AG04450 (cell line): ENCODE data around the gene CDYL2. TPM values are rescaled to one million over a fixed set of nuclear protein-coding genes. Genes with fewer than 3 reads are reported as not detected.

ENCODE experiments used
- CTCF ChIA-PET: fragments of 300-600, 350-600 bp; formaldehyde crosslinking; extraction: SDS; loops from one replicate; lab custom pipeline; 2022; ENCODE audit warnings: antibody characterized with exemption, inconsistent platforms; lab: Charles Lee
- POLR2A ChIA-PET: fragments of 350-600 bp; formaldehyde crosslinking; extraction: SDS; loops from one replicate; lab custom pipeline; 2021; ENCODE audit warnings: antibody characterized with exemption, inconsistent platforms; lab: Yijun Ruan, JAX
- DNase-seq: peaks from one replicate; pipeline ENCODE4 v3.0.0-alpha.2; 2011; ENCODE audit warnings: low read depth, low spot score
- H3K27ac ChIP-seq: one replicate; pipeline ENCODE4 v1.5.1; 2012; ENCODE audit warnings: low read depth, low read length, control low read depth
- H3K27me3 ChIP-seq: one replicate; pipeline ENCODE4 v1.6.0; 2012; ENCODE audit warnings: low read length; ENCODE audit not compliant: control insufficient read depth, insufficient read depth
- H3K4me3 ChIP-seq: 2 replicates; pipeline ENCODE4 v1.5.1; 2011; ENCODE audit warnings: mild to moderate bottlenecking, low read depth, low read length, control low read depth
- H3K9me3 ChIP-seq: 2 replicates; pipeline ENCODE4 v1.5.1; 2012; ENCODE audit warnings: low read length; ENCODE audit not compliant: control insufficient read depth, insufficient read depth
- polyA plus RNA-seq: library from polyadenylated mRNA; depleted of rRNA; stranded (reverse); fragments of >200 nt; gene quantifications from 2 replicates; pipeline ENCODE4 v1.2.3, GENCODE V29; 2011
- TF ChIP-seq, protein P1 (sequence below): IDR thresholded peaks from 2 replicates; pipeline ENCODE4 v1.5.1; 2011; ENCODE audit warnings: low read depth, low read length, control low read depth, inconsistent platforms

The CDYL2 gene
- polyA plus RNA-seq, 1 experiment = 2.3 TPM

DNA sequence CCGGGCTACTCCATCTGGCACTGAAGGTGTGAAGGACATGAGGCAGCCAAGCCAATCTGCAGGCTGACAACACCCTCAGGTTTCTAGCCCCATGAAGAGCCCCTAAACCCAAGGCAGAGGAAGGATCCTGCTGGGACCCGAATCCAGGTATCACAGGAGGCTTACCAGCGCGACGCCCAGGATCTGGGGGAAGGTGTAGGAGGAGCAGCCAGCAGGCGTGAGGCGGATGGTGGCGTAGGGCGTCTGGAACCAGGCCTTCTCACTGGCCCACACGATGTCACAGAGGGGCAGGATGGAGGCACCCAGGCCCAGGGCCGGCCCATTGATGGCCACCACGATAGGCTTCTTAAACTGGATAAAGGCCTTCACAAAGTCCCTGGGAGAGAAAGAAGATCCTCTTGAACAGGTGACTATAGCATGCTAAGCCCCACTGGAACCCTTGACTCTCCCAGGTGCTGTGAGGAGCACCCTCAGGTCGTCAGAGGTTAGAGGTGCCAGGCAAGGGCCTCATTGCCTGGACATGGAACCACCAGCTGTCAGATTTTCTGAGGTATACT is 191.9 kb downstream of the CDYL2 start:
- TF ChIP-seq, protein P1, sequence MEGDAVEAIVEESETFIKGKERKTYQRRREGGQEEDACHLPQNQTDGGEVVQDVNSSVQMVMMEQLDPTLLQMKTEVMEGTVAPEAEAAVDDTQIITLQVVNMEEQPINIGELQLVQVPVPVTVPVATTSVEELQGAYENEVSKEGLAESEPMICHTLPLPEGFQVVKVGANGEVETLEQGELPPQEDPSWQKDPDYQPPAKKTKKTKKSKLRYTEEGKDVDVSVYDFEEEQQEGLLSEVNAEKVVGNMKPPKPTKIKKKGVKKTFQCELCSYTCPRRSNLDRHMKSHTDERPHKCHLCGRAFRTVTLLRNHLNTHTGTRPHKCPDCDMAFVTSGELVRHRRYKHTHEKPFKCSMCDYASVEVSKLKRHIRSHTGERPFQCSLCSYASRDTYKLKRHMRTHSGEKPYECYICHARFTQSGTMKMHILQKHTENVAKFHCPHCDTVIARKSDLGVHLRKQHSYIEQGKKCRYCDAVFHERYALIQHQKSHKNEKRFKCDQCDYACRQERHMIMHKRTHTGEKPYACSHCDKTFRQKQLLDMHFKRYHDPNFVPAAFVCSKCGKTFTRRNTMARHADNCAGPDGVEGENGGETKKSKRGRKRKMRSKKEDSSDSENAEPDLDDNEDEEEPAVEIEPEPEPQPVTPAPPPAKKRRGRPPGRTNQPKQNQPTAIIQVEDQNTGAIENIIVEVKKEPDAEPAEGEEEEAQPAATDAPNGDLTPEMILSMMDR = no peak
- H3K27ac ChIP-seq = no peak overlapping the region
- no peak for DNase-seq
- no peaks in the 10 kb centered on the region for H3K27me3 ChIP-seq
- POLR2A ChIA-PET = no interaction called here
- CTCF ChIA-PET = no interaction called here
- peaks cover 4% of the 10 kb centered on the region; the same call in 1 of the 2 replicates for H3K9me3 ChIP-seq
- H3K4me3 ChIP-seq = no peak overlapping the region

DNA sequence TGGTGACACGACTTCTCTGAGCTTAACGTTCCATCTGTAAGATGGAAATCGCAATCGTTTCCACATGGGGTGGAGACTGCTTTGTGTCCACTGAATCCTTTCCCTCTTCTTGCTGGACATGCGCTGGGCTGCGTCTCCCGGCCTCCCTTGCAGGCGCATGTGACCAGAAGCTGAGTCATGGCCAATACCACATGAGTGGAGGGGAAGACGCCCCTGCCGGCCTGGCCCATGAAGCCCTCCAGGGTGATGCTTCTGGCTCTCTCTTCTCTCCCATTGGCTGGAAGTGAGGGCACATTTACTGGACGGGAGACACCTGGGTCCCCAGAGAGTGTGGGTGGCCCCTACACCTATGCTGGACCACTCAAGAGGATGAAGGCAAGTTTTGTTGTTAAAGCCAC is 192.5 kb downstream of the CDYL2 start:
- TF ChIP-seq, protein P1 = no peak
- Histone ChIP-seq H3K27me3 (no peaks in the 10 kb centered on the region), H3K4me3 (no peak overlapping the region), H3K9me3 (peaks cover 4% of the 10 kb centered on the region; the same call in 1 of the 2 replicates), H3K27ac (no peak overlapping the region)
- DNase-seq = no peak
- CTCF ChIA-PET = no interaction called here
- POLR2A ChIA-PET = no interaction called here

- CTCF ChIA-PET = no interaction called here
- H3K27ac ChIP-seq = no peak overlapping the region
- no peak overlapping the region for H3K4me3 ChIP-seq
- DNase-seq = no peak
- POLR2A ChIA-PET = no interaction called here
- H3K9me3 ChIP-seq = peaks cover 4% of the 10 kb centered on the region; the same call in 1 of the 2 replicates
- TF ChIP-seq, protein P1 = no peak
- no peaks in the 10 kb centered on the region for H3K27me3 ChIP-seq
Measured at GRCh38 chr16:80611171-80611929, 193.0 kb downstream of the CDYL2 start.

- ChIA-PET CTCF (no interaction called here), POLR2A (no interaction called here)
- H3K27me3 ChIP-seq = no peaks in the 10 kb centered on the region
- H3K4me3 ChIP-seq = no peak overlapping the region
- DNase-seq = no peak
- no peak overlapping the region for H3K27ac ChIP-seq
- TF ChIP-seq, protein P1 = no peak
- H3K9me3 ChIP-seq = peaks cover 4% of the 10 kb centered on the region; the same call in 1 of the 2 replicates
Measured at GRCh38 chr16:80610481-80611156, 193.8 kb downstream of the CDYL2 start.

- Histone ChIP-seq H3K27me3 (no peaks in the 10 kb centered on the region), H3K27ac (no peak overlapping the region), H3K4me3 (no peak overlapping the region), H3K9me3 (peaks cover 4% of the 10 kb centered on the region; the same call in 1 of the 2 replicates)
- DNase-seq = no peak
- ChIA-PET POLR2A (no interaction called here), CTCF (no interaction called here)
- TF ChIP-seq, protein P1 = no peak
Measured at GRCh38 chr16:80608946-80609345, 195.5 kb downstream of the CDYL2 start.
